B cell (primary cell): Measurements from ENCODE around the gene MAP7D2.

Experiments
- EZH2 ChIP-seq: IDR thresholded peaks from 2 replicates; pipeline ENCODE4 v1.6.1; 2012; ENCODE audit warnings: borderline replicate concordance, low read depth, mild to moderate bottlenecking, moderate library complexity, low read length; ENCODE audit not compliant: insufficient read depth, poor library complexity, severe bottlenecking
- TF ChIP-seq, protein P1 (sequence below): fragments of 200-600 bp; IDR thresholded peaks from one replicate; pipeline ENCODE4 v1.8.0; 2022; ENCODE audit warnings: antibody characterized with exemption, mild to moderate bottlenecking

DNA sequence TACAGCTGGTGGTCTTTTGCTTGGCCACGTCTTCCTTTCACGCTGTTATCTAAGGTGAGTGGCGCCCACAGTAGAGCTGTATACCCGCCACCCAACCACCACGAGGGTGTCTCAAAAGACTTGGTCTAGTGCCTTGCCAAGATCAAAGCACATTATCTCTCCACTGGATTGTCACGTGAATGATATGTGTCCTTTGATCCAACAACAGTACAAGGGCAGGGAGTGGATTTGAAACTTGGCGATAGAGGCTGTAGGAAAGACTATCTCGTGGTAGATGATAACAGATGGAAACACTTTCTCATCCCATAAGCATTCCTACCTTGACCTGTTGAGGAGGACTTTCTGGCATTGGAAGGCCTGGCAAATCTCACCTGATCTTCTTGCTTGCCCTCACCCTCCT lies 88.1 kb downstream of the MAP7D2 start:
- TF ChIP-seq, protein P1, sequence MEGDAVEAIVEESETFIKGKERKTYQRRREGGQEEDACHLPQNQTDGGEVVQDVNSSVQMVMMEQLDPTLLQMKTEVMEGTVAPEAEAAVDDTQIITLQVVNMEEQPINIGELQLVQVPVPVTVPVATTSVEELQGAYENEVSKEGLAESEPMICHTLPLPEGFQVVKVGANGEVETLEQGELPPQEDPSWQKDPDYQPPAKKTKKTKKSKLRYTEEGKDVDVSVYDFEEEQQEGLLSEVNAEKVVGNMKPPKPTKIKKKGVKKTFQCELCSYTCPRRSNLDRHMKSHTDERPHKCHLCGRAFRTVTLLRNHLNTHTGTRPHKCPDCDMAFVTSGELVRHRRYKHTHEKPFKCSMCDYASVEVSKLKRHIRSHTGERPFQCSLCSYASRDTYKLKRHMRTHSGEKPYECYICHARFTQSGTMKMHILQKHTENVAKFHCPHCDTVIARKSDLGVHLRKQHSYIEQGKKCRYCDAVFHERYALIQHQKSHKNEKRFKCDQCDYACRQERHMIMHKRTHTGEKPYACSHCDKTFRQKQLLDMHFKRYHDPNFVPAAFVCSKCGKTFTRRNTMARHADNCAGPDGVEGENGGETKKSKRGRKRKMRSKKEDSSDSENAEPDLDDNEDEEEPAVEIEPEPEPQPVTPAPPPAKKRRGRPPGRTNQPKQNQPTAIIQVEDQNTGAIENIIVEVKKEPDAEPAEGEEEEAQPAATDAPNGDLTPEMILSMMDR: no peak
- TF ChIP-seq EZH2: no peak
